ENCODE data around the gene PTBP2. TPM values are rescaled to one million over a fixed set of nuclear protein-coding genes. Genes with fewer than 3 reads are reported as not detected.
"Not testable (repeated sequence)": the region's sequence is repeated elsewhere in the genome, so short reads cannot be mapped to it uniquely, and the experiment has no call there.

PTBP2 gene
- total and polyA plus RNA-seq, 4 donors, result 7.8 to 46.3 (median 28.7) TPM

- 76 to 80% methylated on average over 3 of the region's 3 CpGs for WGBS, 2 donors
- ATAC-seq (ENCODE audit: low FRiP score), result no peak
- intact Hi-C loops (cut with DNase I), result no loop called here
- DNase-seq, result no peak
- H3K9me3 ChIP-seq (ENCODE audit: control insufficient read depth, low read length), result no peaks in the 10 kb centered on the region
- no peaks in the 10 kb centered on the region for H3K36me3 ChIP-seq (ENCODE audit: control insufficient read depth in 1 of 2, insufficient read depth in 2 of 2, low read length in 1 of 2)
- no peak overlapping the region for H3K27ac ChIP-seq (ENCODE audit: low read depth in 1 of 2, low read length in 2 of 2)
- H3K4me1 ChIP-seq (ENCODE audit: control insufficient read depth in 1 of 2, insufficient read depth in 2 of 2, low read length in 2 of 2), result no peaks in the 10 kb centered on the region
- H3K27me3 ChIP-seq (ENCODE audit: control insufficient read depth in 1 of 2, insufficient read depth in 2 of 2, low read length in 1 of 2), result no peaks in the 10 kb centered on the region
- H3K4me3 ChIP-seq (ENCODE audit: low read length in 2 of 2), result no peak overlapping the region
These were observed 26.5 kb downstream of the PTBP2 start for GRCh38 chr1:96748078-96748477.

- H3K27ac ChIP-seq (ENCODE audit: low read depth in 1 of 2, low read length in 2 of 2), result no peak overlapping the region
- H3K27me3 ChIP-seq (ENCODE audit: control insufficient read depth in 1 of 2, insufficient read depth in 2 of 2, low read length in 1 of 2), result no peaks in the 10 kb centered on the region
- intact Hi-C loops (cut with DNase I), result no loop called here
- no peaks in the 10 kb centered on the region for H3K36me3 ChIP-seq (ENCODE audit: control insufficient read depth in 1 of 2, insufficient read depth in 2 of 2, low read length in 1 of 2)
- no peak overlapping the region for H3K4me3 ChIP-seq (ENCODE audit: low read length in 2 of 2)
- H3K9me3 ChIP-seq (ENCODE audit: control insufficient read depth, low read length), result no peaks in the 10 kb centered on the region
- DNase-seq (no peak), ATAC-seq (ENCODE audit: low FRiP score) (no peak)
- H3K4me1 ChIP-seq (ENCODE audit: control insufficient read depth in 1 of 2, insufficient read depth in 2 of 2, low read length in 2 of 2), result no peaks in the 10 kb centered on the region
- 41 to 42% methylated on average over 2 of the region's 2 CpGs for WGBS, 2 donors
These were observed 28.0 kb downstream of the PTBP2 start for GRCh38 chr1:96749618-96750017.

- intact Hi-C loops (cut with DNase I), result no loop called here
- H3K27me3 ChIP-seq (ENCODE audit: control insufficient read depth in 1 of 2, insufficient read depth in 2 of 2, low read length in 1 of 2), result no peaks in the 10 kb centered on the region
- H3K4me1 ChIP-seq (ENCODE audit: control insufficient read depth in 1 of 2, insufficient read depth in 2 of 2, low read length in 2 of 2), result no peaks in the 10 kb centered on the region
- H3K9me3 ChIP-seq (ENCODE audit: control insufficient read depth, low read length), result no peaks in the 10 kb centered on the region
- ATAC-seq (ENCODE audit: low FRiP score) (no peak), DNase-seq (no peak)
- H3K4me3 ChIP-seq (ENCODE audit: low read length in 2 of 2), result no peak overlapping the region
- H3K36me3 ChIP-seq (ENCODE audit: control insufficient read depth in 1 of 2, insufficient read depth in 2 of 2, low read length in 1 of 2), result no peaks in the 10 kb centered on the region
- WGBS, 2 donors, result 98 to 99% methylated on average over 2 of the region's 2 CpGs
- no peak overlapping the region for H3K27ac ChIP-seq (ENCODE audit: low read depth in 1 of 2, low read length in 2 of 2)
These were observed 30.8 kb downstream of the PTBP2 start for GRCh38 chr1:96752394-96752793.

- Histone ChIP-seq H3K4me3 (ENCODE audit: low read length in 2 of 2) (no peak overlapping the region), H3K4me1 (ENCODE audit: control insufficient read depth in 1 of 2, insufficient read depth in 2 of 2, low read length in 2 of 2) (no peaks in the 10 kb centered on the region), H3K9me3 (ENCODE audit: control insufficient read depth, low read length) (no peaks in the 10 kb centered on the region), H3K27ac (ENCODE audit: low read depth in 1 of 2, low read length in 2 of 2) (no peak overlapping the region), H3K36me3 (ENCODE audit: control insufficient read depth in 1 of 2, insufficient read depth in 2 of 2, low read length in 1 of 2) (no peaks in the 10 kb centered on the region), H3K27me3 (ENCODE audit: control insufficient read depth in 1 of 2, insufficient read depth in 2 of 2, low read length in 1 of 2) (no peaks in the 10 kb centered on the region)
- WGBS, 2 donors, result 97% methylated on average over 1 of the region's 1 CpG
- DNase-seq, result no peak
- intact Hi-C loops (cut with DNase I), result no loop called here
- ATAC-seq (ENCODE audit: low FRiP score), result no peak
These were observed 35.2 kb downstream of the PTBP2 start for GRCh38 chr1:96756789-96757188.

DNA sequence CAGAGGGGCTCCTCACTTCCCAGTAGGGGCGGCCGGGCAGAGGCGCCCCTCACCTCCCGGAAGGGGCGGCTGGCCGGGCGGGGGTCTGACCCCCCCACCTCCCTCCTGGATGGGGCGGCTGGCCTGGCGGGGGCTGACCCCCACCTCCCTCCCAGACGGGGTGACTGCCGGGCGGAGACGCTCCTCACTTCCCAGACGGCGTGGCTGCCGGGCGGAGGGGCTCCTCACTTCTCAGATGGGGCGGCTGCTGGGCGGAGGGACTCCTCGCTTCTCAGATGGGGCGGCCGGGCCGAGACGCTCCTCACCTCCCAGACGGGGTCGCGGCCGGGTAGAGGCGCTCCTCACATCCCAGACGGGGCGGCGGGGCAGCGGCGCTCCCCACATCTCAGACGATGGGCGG lies 41.0 kb downstream of the PTBP2 start:
- WGBS, 2 donors, result 96 to 97% methylated on average over 21 to 36 of the region's 36 CpGs
- ATAC-seq (ENCODE audit: low FRiP score); H3K36me3 ChIP-seq (ENCODE audit: control insufficient read depth in 1 of 2, insufficient read depth in 2 of 2, low read length in 1 of 2); H3K27ac ChIP-seq (ENCODE audit: low read depth in 1 of 2, low read length in 2 of 2); DNase-seq; H3K27me3 ChIP-seq (ENCODE audit: control insufficient read depth in 1 of 2, insufficient read depth in 2 of 2, low read length in 1 of 2); H3K4me1 ChIP-seq (ENCODE audit: control insufficient read depth in 1 of 2, insufficient read depth in 2 of 2, low read length in 2 of 2); H3K9me3 ChIP-seq (ENCODE audit: control insufficient read depth, low read length); intact Hi-C loops (cut with DNase I); H3K4me3 ChIP-seq (ENCODE audit: low read length in 2 of 2): not testable (repeated sequence)

- no peak for DNase-seq
- Histone ChIP-seq H3K27ac (ENCODE audit: low read depth in 1 of 2, low read length in 2 of 2) (no peak overlapping the region), H3K36me3 (ENCODE audit: control insufficient read depth in 1 of 2, insufficient read depth in 2 of 2, low read length in 1 of 2) (no peaks in the 10 kb centered on the region), H3K9me3 (ENCODE audit: control insufficient read depth, low read length) (no peaks in the 10 kb centered on the region), H3K27me3 (ENCODE audit: control insufficient read depth in 1 of 2, insufficient read depth in 2 of 2, low read length in 1 of 2) (no peaks in the 10 kb centered on the region), H3K4me1 (ENCODE audit: control insufficient read depth in 1 of 2, insufficient read depth in 2 of 2, low read length in 2 of 2) (peaks cover 0 to 2% of the 10 kb centered on the region in 2 donors), H3K4me3 (ENCODE audit: low read length in 2 of 2) (no peak overlapping the region)
- WGBS, 2 donors, result 65 to 80% methylated on average over 1 to 4 of the region's 4 CpGs
- ATAC-seq (ENCODE audit: low FRiP score), result no peak
- intact Hi-C loops (cut with DNase I), result no loop called here
These were observed 41.9 kb downstream of the PTBP2 start for GRCh38 chr1:96763514-96763913.

DNA sequence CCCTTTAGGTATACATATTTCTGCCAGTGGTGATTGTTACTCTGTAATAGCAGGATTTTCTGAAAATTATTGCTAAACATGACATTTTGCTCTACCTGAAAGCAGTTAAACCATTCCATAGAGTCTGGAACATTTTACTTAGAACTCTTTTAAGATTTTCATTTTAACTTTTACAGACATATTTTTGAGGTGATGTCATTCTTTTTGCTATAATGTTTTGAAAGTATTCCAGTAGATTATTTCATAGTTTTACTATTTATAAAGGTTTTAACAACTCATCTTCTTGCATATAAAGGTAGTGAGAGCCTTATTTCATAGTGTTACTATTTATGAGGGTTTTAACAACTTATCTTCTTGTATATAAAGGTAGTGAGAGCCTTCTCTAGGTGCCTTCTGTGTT lies 42.9 kb downstream of the PTBP2 start:
- H3K27ac ChIP-seq (ENCODE audit: low read depth in 1 of 2, low read length in 2 of 2), result no peak overlapping the region
- no peak for DNase-seq
- no peaks in the 10 kb centered on the region for H3K36me3 ChIP-seq (ENCODE audit: control insufficient read depth in 1 of 2, insufficient read depth in 2 of 2, low read length in 1 of 2)
- ATAC-seq (ENCODE audit: low FRiP score), result no peak
- H3K4me3 ChIP-seq (ENCODE audit: low read length in 2 of 2), result no peak overlapping the region
- peaks cover 0 to 2% of the 10 kb centered on the region in 2 donors for H3K4me1 ChIP-seq (ENCODE audit: control insufficient read depth in 1 of 2, insufficient read depth in 2 of 2, low read length in 2 of 2)
- intact Hi-C loops (cut with DNase I), result no loop called here
- no peaks in the 10 kb centered on the region for H3K9me3 ChIP-seq (ENCODE audit: control insufficient read depth, low read length)
- H3K27me3 ChIP-seq (ENCODE audit: control insufficient read depth in 1 of 2, insufficient read depth in 2 of 2, low read length in 1 of 2), result no peaks in the 10 kb centered on the region

GRCh38 chr1:96771847-96772246 lies 50.3 kb downstream of the PTBP2 start:
- Histone ChIP-seq H3K4me1 (ENCODE audit: control insufficient read depth in 1 of 2, insufficient read depth in 2 of 2, low read length in 2 of 2) (no peaks in the 10 kb centered on the region), H3K4me3 (ENCODE audit: low read length in 2 of 2) (no peak overlapping the region), H3K27me3 (ENCODE audit: control insufficient read depth in 1 of 2, insufficient read depth in 2 of 2, low read length in 1 of 2) (no peaks in the 10 kb centered on the region), H3K9me3 (ENCODE audit: control insufficient read depth, low read length) (no peaks in the 10 kb centered on the region), H3K36me3 (ENCODE audit: control insufficient read depth in 1 of 2, insufficient read depth in 2 of 2, low read length in 1 of 2) (no peaks in the 10 kb centered on the region), H3K27ac (ENCODE audit: low read depth in 1 of 2, low read length in 2 of 2) (no peak overlapping the region)
- WGBS, 2 donors, result 83 to 88% methylated on average over 2 of the region's 2 CpGs
- ATAC-seq (ENCODE audit: low FRiP score) (no peak), DNase-seq (no peak)
- intact Hi-C loops (cut with DNase I), result loop anchor here in 1 of 2 donors (5.0 kb wide), 1 partner anchor 50 kb away; the partner anchor contains the start of gene PTBP2

DNA sequence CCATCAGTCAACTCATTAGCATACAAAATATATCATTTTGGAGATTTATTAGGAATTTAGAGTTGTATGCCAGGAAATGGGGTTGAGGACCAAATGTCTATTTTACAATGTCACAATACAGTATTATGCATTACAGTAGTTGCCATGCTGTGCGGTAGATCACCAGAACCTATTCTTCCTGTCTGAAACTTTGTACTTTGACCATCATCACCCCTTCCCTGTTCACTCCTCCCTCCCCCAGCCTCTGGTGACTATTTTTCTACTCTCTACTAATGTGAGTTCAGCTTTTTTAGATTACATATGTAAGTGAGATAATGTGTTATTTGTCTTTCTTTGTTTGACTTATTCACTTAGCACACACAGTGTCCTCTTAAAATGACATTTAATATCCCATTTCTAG lies 50.8 kb downstream of the PTBP2 start:
- Histone ChIP-seq H3K4me1 (ENCODE audit: control insufficient read depth in 1 of 2, insufficient read depth in 2 of 2, low read length in 2 of 2) (no peaks in the 10 kb centered on the region), H3K36me3 (ENCODE audit: control insufficient read depth in 1 of 2, insufficient read depth in 2 of 2, low read length in 1 of 2) (no peaks in the 10 kb centered on the region), H3K4me3 (ENCODE audit: low read length in 2 of 2) (no peak overlapping the region), H3K27ac (ENCODE audit: low read depth in 1 of 2, low read length in 2 of 2) (no peak overlapping the region), H3K9me3 (ENCODE audit: control insufficient read depth, low read length) (no peaks in the 10 kb centered on the region), H3K27me3 (ENCODE audit: control insufficient read depth in 1 of 2, insufficient read depth in 2 of 2, low read length in 1 of 2) (no peaks in the 10 kb centered on the region)
- WGBS, 2 donors, result 91 to 99% methylated on average over 1 of the region's 1 CpG
- no peak for ATAC-seq (ENCODE audit: low FRiP score)
- intact Hi-C loops (cut with DNase I), result loop anchor here in 1 of 2 donors (5.0 kb wide), 1 partner anchor 50 kb away; the partner anchor contains the start of gene PTBP2
- no peak for DNase-seq

All from aorta (tissue), 5 donors.